ENCODE measurements around the gene AGAP2. TPM values are rescaled to one million over a fixed set of nuclear protein-coding genes. Genes with fewer than 3 reads are reported as not detected.
A peak's percentile ranks its signal among the peaks of the same experiment; 100 is the strongest.

The AGAP2 gene
- total RNA-seq, 1 experiment from 2014 or later, result 2.0 TPM

GRCh38 chr12:57783466-57783801 is 44.9 kb upstream of the AGAP2 start:
- no peak for ATAC-seq
- Mint-ChIP-seq H3K27ac (0 out of 2 replicates have a peak overlapping the region, but pooled peaks have one; percentile 97), H3K27me3 (ENCODE audit: low read depth) (no peaks in the 10 kb centered on the region), H3K36me3 (peaks cover 31% of the 10 kb centered on the region), H3K4me1 (peaks cover 4% of the 10 kb centered on the region; the same call in 1 of the 2 replicates), H3K9me3 (no peaks in the 10 kb centered on the region), H3K4me3 (peak overlapping the region; percentile 100)
- CTCF ChIA-PET, result interaction anchor here (0.6 to 2.8 kb wide), 15 partner anchors 11 to 200 kb away, joined by 3 to 17 read pairs (median 4); partner anchors contain the start of genes CYP27B1, EEF1AKMT3 and METTL1
- POLR2A ChIA-PET, result interaction anchor here (0.7 to 1.0 kb wide), 2 partner anchors 16 kb away, joined by 3 to 4 read pairs; partner anchors contain the start of gene CYP27B1
- DNase-seq (ENCODE audit: low spot score), result no peak
- TF ChIP-seq ARID4B (CRISPR knock-in tag; IDR thresholded peaks at IDR 0.05; ENCODE audit: borderline replicate concordance) (no peak), ZNF396 (CRISPR knock-in tag; IDR thresholded peaks at IDR 0.05; ENCODE audit: borderline replicate concordance) (no peak), ESRRA (CRISPR knock-in tag; IDR thresholded peaks at IDR 0.05; ENCODE audit: borderline replicate concordance) (no peak), HMGA2 (CRISPR knock-in tag; IDR thresholded peaks at IDR 0.05) (no peak), E2F4 (CRISPR knock-in tag; IDR thresholded peaks at IDR 0.05; ENCODE audit: borderline replicate concordance, low read depth) (no peak), E2F5 (CRISPR knock-in tag; IDR thresholded peaks at IDR 0.05) (no peak), OVOL2 (CRISPR knock-in tag; IDR thresholded peaks at IDR 0.05; ENCODE audit: borderline replicate concordance) (no peak), STAT6 (CRISPR knock-in tag; conservative IDR thresholded peaks at IDR 0.05; ENCODE audit: low read depth) (no peak), NFATC4 (CRISPR knock-in tag; IDR thresholded peaks at IDR 0.05) (no peak), ATF3 (CRISPR knock-in tag; conservative IDR thresholded peaks at IDR 0.05) (no peak), GABPB1 (CRISPR knock-in tag; IDR thresholded peaks at IDR 0.05) (no peak)

- peaks cover 4% of the 10 kb centered on the region; the same call in 1 of the 2 replicates for H3K4me1 Mint-ChIP-seq
- ChIA-PET POLR2A (interaction anchor here (0.7 to 1.0 kb wide), 3 partner anchors 16 to 54 kb away, joined by 3 to 4 read pairs (median 4); partner anchors contain the start of gene CYP27B1), CTCF (interaction anchor here (0.6 to 2.8 kb wide), 17 partner anchors 11 to 200 kb away, joined by 3 to 17 read pairs (median 4); partner anchors contain the start of genes CYP27B1, EEF1AKMT3 and METTL1)
- H3K27me3 Mint-ChIP-seq (ENCODE audit: low read depth), result no peaks in the 10 kb centered on the region
- ATAC-seq, result peak; percentile 91
- peaks cover 28% of the 10 kb centered on the region for H3K36me3 Mint-ChIP-seq
- peak; percentile 96 for DNase-seq (ENCODE audit: low spot score)
- H3K4me3 Mint-ChIP-seq, result peak within 1 kb of the TSS; percentile 100
- H3K27ac Mint-ChIP-seq, result peak within 1 kb of the TSS; percentile 97
- no peaks in the 10 kb centered on the region for H3K9me3 Mint-ChIP-seq
- TF ChIP-seq PRRX2 (CRISPR knock-in tag; IDR thresholded peaks at IDR 0.05), result no peak
- TF ChIP-seq MYBL2 (CRISPR knock-in tag; IDR thresholded peaks at IDR 0.05), result peak; percentile 72; the same call in 1 of the 2 replicates
- no peak for TF ChIP-seq USF2 (CRISPR knock-in tag; IDR thresholded peaks at IDR 0.05)
- TF ChIP-seq MAX (CRISPR knock-in tag; IDR thresholded peaks at IDR 0.05), result peak; percentile 83
- TF ChIP-seq NFE2L1 (CRISPR knock-in tag; IDR thresholded peaks at IDR 0.05), result peak; percentile 76
- no peak for TF ChIP-seq ZNF396 (CRISPR knock-in tag; IDR thresholded peaks at IDR 0.05; ENCODE audit: borderline replicate concordance)
- TF ChIP-seq ETV6 (CRISPR knock-in tag; IDR thresholded peaks at IDR 0.05), result peak; percentile 94
- TF ChIP-seq SP1 (CRISPR knock-in tag; conservative IDR thresholded peaks at IDR 0.05), result peak; percentile 89
- peak; percentile 63; the same call in 1 of the 2 replicates for TF ChIP-seq HMGXB4 (CRISPR knock-in tag; IDR thresholded peaks at IDR 0.05)
- TF ChIP-seq ZNF263 (CRISPR knock-in tag; IDR thresholded peaks at IDR 0.05; ENCODE audit: low read depth), result no peak
Observed at GRCh38 chr12:57782608-57783465, 44.3 kb upstream of the AGAP2 start, which contains the start of gene TSFM. TSFM (plus strand) TSS chr12:57782787; CDS start chr12:57782802, 15 bp downstream.
